SJCRH30 (cell line): ENCODE data around the gene OSBPL6. TPM values are rescaled to one million over a fixed set of nuclear protein-coding genes. Genes with fewer than 3 reads are reported as not detected.

Experiments used
- DNase-seq, 2 experiments: peaks; one replicate each; pipeline ENCODE4 v3.0.0-alpha.2; 2015 to 2020
- H3K27ac ChIP-seq: fragments of 250-450 bp; sonication (Bioruptor Pico); 2 replicates; pipeline ENCODE4 v1.5.1; 2020; ENCODE audit warnings: mild to moderate bottlenecking, moderate library complexity
- H3K27me3 ChIP-seq: fragments of 250-450 bp; sonication (Bioruptor Pico); 2 replicates; pipeline ENCODE4 v1.5.1; 2020; ENCODE audit warnings: mild to moderate bottlenecking, moderate library complexity
- H3K36me3 ChIP-seq: fragments of 250-450 bp; sonication (Bioruptor Pico); 2 replicates; pipeline ENCODE4 v1.5.1; 2020; ENCODE audit warnings: mild to moderate bottlenecking, moderate library complexity
- H3K4me1 ChIP-seq: fragments of 250-450 bp; sonication (Bioruptor Pico); 2 replicates; pipeline ENCODE4 v1.5.1; 2020; ENCODE audit warnings: mild to moderate bottlenecking, moderate library complexity
- H3K4me3 ChIP-seq: fragments of 250-450 bp; sonication (Bioruptor Pico); 2 replicates; pipeline ENCODE4 v1.5.1; 2020; ENCODE audit warnings: mild to moderate bottlenecking, moderate library complexity
- H3K9me3 ChIP-seq: fragments of 250-450 bp; sonication (Bioruptor Pico); replicated peaks from 2 replicates; pipeline ENCODE4 v1.5.1; 2020; ENCODE audit warnings: mild to moderate bottlenecking, moderate library complexity
- total RNA-seq: library from RNA; depleted of rRNA; stranded (reverse); fragments of >200 nt; shearing (Covaris generic); gene quantifications from 2 replicates; pipeline ENCODE4 v1.2.3, GENCODE V29; 2014

Gene OSBPL6
- total RNA-seq, 1 experiment from 2014 or later: 14.6 TPM

GRCh38 chr2:178238154-178238521 is 43.8 kb downstream of the OSBPL6 start:
- Histone ChIP-seq H3K9me3 (no peaks in the 10 kb centered on the region), H3K4me1 (peaks cover 10% of the 10 kb centered on the region), H3K27me3 (no peaks in the 10 kb centered on the region), H3K36me3 (no peaks in the 10 kb centered on the region), H3K4me3 (no peak overlapping the region), H3K27ac (no peak overlapping the region)
- no peak for DNase-seq

GRCh38 chr2:178238750-178239149 is 44.4 kb downstream of the OSBPL6 start:
- no peak for DNase-seq
- Histone ChIP-seq H3K27me3 (no peaks in the 10 kb centered on the region), H3K36me3 (no peaks in the 10 kb centered on the region), H3K4me1 (peaks cover 10% of the 10 kb centered on the region), H3K9me3 (no peaks in the 10 kb centered on the region), H3K4me3 (no peak overlapping the region), H3K27ac (no peak overlapping the region)

- H3K36me3 ChIP-seq: no peaks in the 10 kb centered on the region
- no peak overlapping the region for H3K4me3 ChIP-seq
- DNase-seq: peak; percentile 63 to 85
- H3K9me3 ChIP-seq: no peaks in the 10 kb centered on the region
- H3K4me1 ChIP-seq: peaks cover 10% of the 10 kb centered on the region
- H3K27me3 ChIP-seq: no peaks in the 10 kb centered on the region
- peak overlapping the region; percentile 27 for H3K27ac ChIP-seq
Measured at GRCh38 chr2:178241844-178242551, 47.7 kb downstream of the OSBPL6 start.

GRCh38 chr2:178242552-178242883 is 48.2 kb downstream of the OSBPL6 start:
- H3K4me1 ChIP-seq: peaks cover 15% of the 10 kb centered on the region
- no peak for DNase-seq
- H3K4me3 ChIP-seq: no peak overlapping the region
- no peaks in the 10 kb centered on the region for H3K36me3 ChIP-seq
- no peaks in the 10 kb centered on the region for H3K9me3 ChIP-seq
- H3K27ac ChIP-seq: no peak overlapping the region; the same call in 1 of the 2 replicates
- no peaks in the 10 kb centered on the region for H3K27me3 ChIP-seq

GRCh38 chr2:178243961-178244360 is 49.6 kb downstream of the OSBPL6 start:
- Histone ChIP-seq H3K27ac (no peak overlapping the region), H3K36me3 (no peaks in the 10 kb centered on the region), H3K4me3 (no peak overlapping the region)

GRCh38 chr2:178244777-178245176 is 50.5 kb downstream of the OSBPL6 start:
- H3K27ac ChIP-seq: no peak overlapping the region
- no peaks in the 10 kb centered on the region for H3K9me3 ChIP-seq
- no peaks in the 10 kb centered on the region for H3K36me3 ChIP-seq
- DNase-seq: no peak
- H3K27me3 ChIP-seq: no peaks in the 10 kb centered on the region
- H3K4me1 ChIP-seq: peaks cover 16% of the 10 kb centered on the region
- no peak overlapping the region for H3K4me3 ChIP-seq

More at GRCh38 chr2:178243961-178244360, 49.6 kb downstream of the OSBPL6 start:
- Histone ChIP-seq H3K4me1 (peaks cover 16% of the 10 kb centered on the region), H3K9me3 (no peaks in the 10 kb centered on the region), H3K27me3 (no peaks in the 10 kb centered on the region)
- no peak for DNase-seq

GRCh38 chr2:178246696-178247095 is 52.4 kb downstream of the OSBPL6 start:
- Histone ChIP-seq H3K27ac (no peak overlapping the region), H3K27me3 (no peaks in the 10 kb centered on the region), H3K4me1 (peaks cover 18% of the 10 kb centered on the region), H3K36me3 (no peaks in the 10 kb centered on the region), H3K4me3 (no peak overlapping the region), H3K9me3 (no peaks in the 10 kb centered on the region)
- DNase-seq: no peak

GRCh38 chr2:178247250-178247649 is 52.9 kb downstream of the OSBPL6 start:
- Histone ChIP-seq H3K27me3 (no peaks in the 10 kb centered on the region), H3K4me1 (peaks cover 13% of the 10 kb centered on the region), H3K36me3 (no peaks in the 10 kb centered on the region), H3K27ac (no peak overlapping the region), H3K4me3 (no peak overlapping the region), H3K9me3 (no peaks in the 10 kb centered on the region)
- DNase-seq: no peak

- Histone ChIP-seq H3K4me1 (peaks cover 13% of the 10 kb centered on the region), H3K36me3 (no peaks in the 10 kb centered on the region), H3K27me3 (no peaks in the 10 kb centered on the region), H3K27ac (no peak overlapping the region), H3K9me3 (no peaks in the 10 kb centered on the region; the same call in 1 of the 2 replicates), H3K4me3 (no peak overlapping the region)
- no peak for DNase-seq
Measured at GRCh38 chr2:178250429-178250828, 56.1 kb downstream of the OSBPL6 start.

- H3K27ac ChIP-seq: no peak overlapping the region
- peak in 1 of 2 experiments; percentile 23 for DNase-seq
- H3K27me3 ChIP-seq: no peaks in the 10 kb centered on the region
- no peaks in the 10 kb centered on the region for H3K36me3 ChIP-seq
- H3K4me1 ChIP-seq: peaks cover 21% of the 10 kb centered on the region
- H3K9me3 ChIP-seq: no peaks in the 10 kb centered on the region; the same call in 1 of the 2 replicates
- H3K4me3 ChIP-seq: no peak overlapping the region
Measured at GRCh38 chr2:178251151-178251955, 57.0 kb downstream of the OSBPL6 start.

GRCh38 chr2:178256382-178257042 is 62.2 kb downstream of the OSBPL6 start:
- no peaks in the 10 kb centered on the region; the same call in 1 of the 2 replicates for H3K9me3 ChIP-seq
- no peaks in the 10 kb centered on the region for H3K27me3 ChIP-seq
- H3K27ac ChIP-seq: peak overlapping the region; percentile 74
- H3K4me3 ChIP-seq: peak overlapping the region; percentile 38
- H3K36me3 ChIP-seq: no peaks in the 10 kb centered on the region
- H3K4me1 ChIP-seq: peaks cover 29% of the 10 kb centered on the region
- peak; percentile 47 to 76 for DNase-seq

GRCh38 chr2:178257127-178257526 is 62.8 kb downstream of the OSBPL6 start:
- peak overlapping the region; percentile 74 for H3K27ac ChIP-seq
- H3K36me3 ChIP-seq: no peaks in the 10 kb centered on the region
- H3K27me3 ChIP-seq: no peaks in the 10 kb centered on the region
- H3K4me3 ChIP-seq: no peak overlapping the region
- H3K9me3 ChIP-seq: no peaks in the 10 kb centered on the region; the same call in 1 of the 2 replicates
- H3K4me1 ChIP-seq: peaks cover 27% of the 10 kb centered on the region
- no peak for DNase-seq

- H3K4me1 ChIP-seq: peaks cover 27% of the 10 kb centered on the region
- H3K36me3 ChIP-seq: no peaks in the 10 kb centered on the region
- H3K27ac ChIP-seq: peak overlapping the region; percentile 25; the same call in 1 of the 2 replicates
- H3K4me3 ChIP-seq: no peak overlapping the region
- peak in 1 of 2 experiments; percentile 49 for DNase-seq
- H3K27me3 ChIP-seq: no peaks in the 10 kb centered on the region
- H3K9me3 ChIP-seq: no peaks in the 10 kb centered on the region; the same call in 1 of the 2 replicates
Measured at GRCh38 chr2:178258916-178259315, 64.6 kb downstream of the OSBPL6 start.

GRCh38 chr2:178263159-178263860 is 69.0 kb downstream of the OSBPL6 start:
- Histone ChIP-seq H3K9me3 (no peaks in the 10 kb centered on the region), H3K27ac (no peak overlapping the region), H3K4me1 (peaks cover 18% of the 10 kb centered on the region), H3K27me3 (no peaks in the 10 kb centered on the region), H3K4me3 (no peak overlapping the region), H3K36me3 (no peaks in the 10 kb centered on the region)
- no peak for DNase-seq
